ENCODE results near the gene KCNQ1.

DNA sequence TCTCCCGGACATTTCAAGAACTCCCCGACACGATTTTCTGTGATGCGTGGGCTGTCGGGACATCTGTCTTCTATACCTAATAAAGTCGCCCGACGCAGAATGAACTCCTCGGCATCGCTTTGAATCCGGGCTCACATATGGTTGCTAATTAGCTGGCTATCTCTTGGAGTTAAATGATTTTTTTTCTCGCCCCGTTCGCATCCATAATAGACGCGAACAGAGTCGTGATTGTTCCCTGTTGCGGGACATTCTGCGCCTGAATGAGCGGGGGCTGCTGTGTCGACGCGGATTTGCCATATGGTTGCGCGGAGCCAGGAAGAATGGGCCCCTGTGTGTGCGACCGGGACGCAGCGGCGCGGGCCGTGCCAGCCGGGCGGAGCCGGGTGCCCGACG lies 424.3 kb downstream of the KCNQ1 start:
- TF ChIP-seq CREB1 (IDR thresholded peaks at IDR 0.05), result no peak
- TF ChIP-seq CREB1 (CRISPR knock-in tag; IDR thresholded peaks at IDR 0.05), result no peak
- no peak for TF ChIP-seq POLR2A (conservative IDR thresholded peaks at IDR 0.05)
- TF ChIP-seq TCF7L2 (IDR thresholded peaks at IDR 0.05; ENCODE audit: low read depth, low read length), result no peak
- no peak for TF ChIP-seq TBP (optimal IDR thresholded peaks at IDR 0.05; ENCODE audit: low read depth, low read length)
- TF ChIP-seq MYC (IDR thresholded peaks at IDR 0.05; ENCODE audit: low read depth, low read length), result no peak
- TF ChIP-seq MYC (CRISPR knock-in tag; IDR thresholded peaks at IDR 0.05; ENCODE audit: borderline replicate concordance, low read depth), result no peak
- TF ChIP-seq, protein P1, sequence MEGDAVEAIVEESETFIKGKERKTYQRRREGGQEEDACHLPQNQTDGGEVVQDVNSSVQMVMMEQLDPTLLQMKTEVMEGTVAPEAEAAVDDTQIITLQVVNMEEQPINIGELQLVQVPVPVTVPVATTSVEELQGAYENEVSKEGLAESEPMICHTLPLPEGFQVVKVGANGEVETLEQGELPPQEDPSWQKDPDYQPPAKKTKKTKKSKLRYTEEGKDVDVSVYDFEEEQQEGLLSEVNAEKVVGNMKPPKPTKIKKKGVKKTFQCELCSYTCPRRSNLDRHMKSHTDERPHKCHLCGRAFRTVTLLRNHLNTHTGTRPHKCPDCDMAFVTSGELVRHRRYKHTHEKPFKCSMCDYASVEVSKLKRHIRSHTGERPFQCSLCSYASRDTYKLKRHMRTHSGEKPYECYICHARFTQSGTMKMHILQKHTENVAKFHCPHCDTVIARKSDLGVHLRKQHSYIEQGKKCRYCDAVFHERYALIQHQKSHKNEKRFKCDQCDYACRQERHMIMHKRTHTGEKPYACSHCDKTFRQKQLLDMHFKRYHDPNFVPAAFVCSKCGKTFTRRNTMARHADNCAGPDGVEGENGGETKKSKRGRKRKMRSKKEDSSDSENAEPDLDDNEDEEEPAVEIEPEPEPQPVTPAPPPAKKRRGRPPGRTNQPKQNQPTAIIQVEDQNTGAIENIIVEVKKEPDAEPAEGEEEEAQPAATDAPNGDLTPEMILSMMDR (IDR thresholded peaks at IDR 0.05 in 2 of 3, conservative IDR thresholded peaks at IDR 0.05 in 1 of 3; ENCODE audit: insufficient read depth in 2 of 3, low read depth in 1 of 3, low read length in 3 of 3), result no peak
- TF ChIP-seq ZNF3 (CRISPR knock-in tag; IDR thresholded peaks at IDR 0.05), result no peak
- no peak for TF ChIP-seq MTA3 (IDR thresholded peaks at IDR 0.05; ENCODE audit: borderline replicate concordance)
